ENCODE results near the gene ZFP2.
"Not testable (repeated sequence)": the region's sequence is repeated elsewhere in the genome, so short reads cannot be mapped to it uniquely, and the experiment has no call there.

ZFP2 gene

GRCh38 chr5:178895615-178896571 is at the start of gene ZFP2:
Gene ZFP2 (plus strand): TSS chr5:178895913. CDS start chr5:178931314, 35,401 bp downstream.
- DNase-seq (ENCODE audit: low read depth in 2 of 2) = no peak

- no peak for DNase-seq (ENCODE audit: low read depth in 2 of 2)
These were observed 46.4 kb upstream of the ZFP2 start for GRCh38 chr5:178849316-178849715.

GRCh38 chr5:178851951-178852350 is 43.8 kb upstream of the ZFP2 start:
- no peak for DNase-seq (ENCODE audit: low read depth in 2 of 2)

GRCh38 chr5:178854284-178854683 is 41.4 kb upstream of the ZFP2 start:
- no peak for DNase-seq (ENCODE audit: low read depth in 2 of 2)

- peak; percentile 56 to 62 for DNase-seq (ENCODE audit: low read depth in 2 of 2)
These were observed 35.8 kb upstream of the ZFP2 start, which contains the start of gene ZNF354B for GRCh38 chr5:178859625-178860521. Gene ZNF354B (plus strand): TSS chr5:178859953. CDS start chr5:178861048, 1,095 bp downstream.

- not testable (repeated sequence) for DNase-seq (ENCODE audit: low read depth in 2 of 2)
These were observed 35.1 kb upstream of the ZFP2 start for GRCh38 chr5:178860615-178861014.

GRCh38 chr5:178861627-178862026 is 34.1 kb upstream of the ZFP2 start:
- DNase-seq (ENCODE audit: low read depth in 2 of 2) = no peak

GRCh38 chr5:178866946-178867345 is 28.8 kb upstream of the ZFP2 start:
- no peak for DNase-seq (ENCODE audit: low read depth in 2 of 2)

- no peak for DNase-seq (ENCODE audit: low read depth in 2 of 2)
These were observed 26.1 kb upstream of the ZFP2 start for GRCh38 chr5:178869577-178869976.

GRCh38 chr5:178870411-178870810 is 25.3 kb upstream of the ZFP2 start:
- DNase-seq (ENCODE audit: low read depth in 2 of 2) = no peak

GRCh38 chr5:178872302-178872701 is 23.4 kb upstream of the ZFP2 start:
- DNase-seq (ENCODE audit: low read depth in 2 of 2) = no peak

- DNase-seq (ENCODE audit: low read depth in 2 of 2) = not testable (repeated sequence)
These were observed 12.5 kb upstream of the ZFP2 start for GRCh38 chr5:178883115-178883694.

- no peak for DNase-seq (ENCODE audit: low read depth in 2 of 2)
These were observed 11.8 kb upstream of the ZFP2 start for GRCh38 chr5:178883815-178884430.

- no peak for DNase-seq (ENCODE audit: low read depth in 2 of 2)
These were observed 3.6 kb downstream of the ZFP2 start for GRCh38 chr5:178899289-178899688.

- DNase-seq (ENCODE audit: low read depth in 2 of 2) = no peak
These were observed 7.1 kb downstream of the ZFP2 start for GRCh38 chr5:178902849-178903248.

GRCh38 chr5:178931846-178932760 is 36.4 kb downstream of the ZFP2 start:
- DNase-seq (ENCODE audit: low read depth in 2 of 2) = no peak

- DNase-seq (ENCODE audit: low read depth in 2 of 2) = no peak
These were observed 45.1 kb downstream of the ZFP2 start, which contains the start of gene ZNF454 for GRCh38 chr5:178940569-178941360. Gene ZNF454 (plus strand): TSS chr5:178941198. CDS start chr5:178942792, 1,594 bp downstream.

GRCh38 chr5:178941361-178941760 is 45.6 kb downstream of the ZFP2 start:
- no peak for DNase-seq (ENCODE audit: low read depth in 2 of 2)

GRCh38 chr5:178965465-178966055 is 69.8 kb downstream of the ZFP2 start:
- no peak for DNase-seq (ENCODE audit: low read depth in 2 of 2)
